ENCODE data around the gene CERS5.

Gene CERS5

DNA sequence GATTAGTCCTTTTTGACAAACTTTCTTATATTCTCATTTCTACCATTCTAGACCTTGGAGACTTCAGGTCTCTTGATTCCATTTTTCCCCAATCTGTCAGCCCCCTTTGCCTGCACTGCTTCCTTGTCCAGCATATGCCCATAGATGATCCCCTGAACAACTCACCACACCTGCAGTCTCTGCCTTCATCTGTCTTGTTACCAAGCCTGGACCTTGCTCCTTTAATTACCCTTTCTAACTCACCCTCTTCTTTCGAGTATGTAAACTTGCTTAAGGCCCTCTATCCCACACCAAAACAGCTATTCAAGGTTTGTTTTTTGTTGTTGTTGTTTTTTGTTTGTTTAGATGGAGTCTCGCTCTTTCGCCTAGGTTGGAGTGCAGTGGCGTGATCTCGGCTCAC lies 45.5 kb downstream of the CERS5 start:
- no peak for DNase-seq

DNA sequence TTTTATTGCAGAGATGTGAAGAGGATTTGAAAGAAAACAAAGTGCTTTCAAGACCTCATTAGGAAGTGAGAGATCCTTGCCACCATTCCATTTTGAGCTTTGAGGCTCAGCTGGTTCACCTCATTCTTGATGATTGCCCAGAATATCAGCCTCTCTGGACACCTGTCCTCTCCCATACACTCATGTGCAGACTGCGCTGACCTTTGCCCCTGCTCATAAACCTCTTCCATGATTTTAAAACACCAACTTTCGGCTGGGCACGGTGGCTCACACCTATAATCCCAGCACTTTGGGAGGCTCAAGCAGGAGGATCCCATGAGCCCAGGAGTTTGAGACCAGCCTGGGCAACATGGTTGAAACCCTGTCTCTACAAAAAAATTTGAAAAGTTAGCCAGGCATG lies 46.2 kb downstream of the CERS5 start:
- no peak for DNase-seq

DNA sequence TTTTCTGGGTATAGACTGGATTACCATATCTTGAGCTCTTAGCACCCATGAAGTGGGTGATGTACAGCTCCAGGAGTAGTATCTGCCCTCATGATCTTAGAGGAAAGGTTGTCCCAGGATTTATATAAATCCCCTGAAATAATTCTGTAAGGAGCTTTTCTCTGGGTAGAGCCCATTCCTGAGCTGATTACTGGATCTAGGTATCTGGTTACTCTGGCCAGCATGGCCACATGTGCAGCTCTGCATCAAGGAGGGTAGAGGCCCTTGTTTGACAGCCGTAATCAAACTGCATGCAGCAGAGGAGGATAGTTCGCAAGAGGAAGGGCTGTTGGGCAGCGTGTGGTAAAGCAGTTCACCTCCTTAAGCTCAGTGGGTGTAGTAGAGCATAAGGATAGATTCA lies 46.6 kb downstream of the CERS5 start:
- DNase-seq = no peak

DNA sequence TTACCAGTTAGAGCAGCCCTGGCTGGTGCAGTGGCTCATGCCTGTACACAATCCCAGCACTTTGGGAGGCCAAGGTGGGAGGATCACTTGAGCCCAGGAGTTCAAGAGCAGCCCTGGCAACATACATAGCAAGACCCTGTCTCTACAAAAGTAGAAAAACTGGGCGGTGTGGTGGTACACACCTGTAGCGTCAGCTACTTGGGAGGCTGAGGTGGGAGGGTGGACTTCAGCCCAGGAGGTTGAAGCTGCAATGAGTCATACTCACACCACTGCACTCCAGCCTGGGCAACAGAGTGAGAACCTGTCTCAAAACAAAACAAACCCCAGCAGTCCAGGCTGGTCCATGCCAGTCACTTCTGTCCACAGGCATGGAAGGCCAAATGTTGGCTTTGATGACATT lies 47.8 kb downstream of the CERS5 start:
- DNase-seq = no peak

DNA sequence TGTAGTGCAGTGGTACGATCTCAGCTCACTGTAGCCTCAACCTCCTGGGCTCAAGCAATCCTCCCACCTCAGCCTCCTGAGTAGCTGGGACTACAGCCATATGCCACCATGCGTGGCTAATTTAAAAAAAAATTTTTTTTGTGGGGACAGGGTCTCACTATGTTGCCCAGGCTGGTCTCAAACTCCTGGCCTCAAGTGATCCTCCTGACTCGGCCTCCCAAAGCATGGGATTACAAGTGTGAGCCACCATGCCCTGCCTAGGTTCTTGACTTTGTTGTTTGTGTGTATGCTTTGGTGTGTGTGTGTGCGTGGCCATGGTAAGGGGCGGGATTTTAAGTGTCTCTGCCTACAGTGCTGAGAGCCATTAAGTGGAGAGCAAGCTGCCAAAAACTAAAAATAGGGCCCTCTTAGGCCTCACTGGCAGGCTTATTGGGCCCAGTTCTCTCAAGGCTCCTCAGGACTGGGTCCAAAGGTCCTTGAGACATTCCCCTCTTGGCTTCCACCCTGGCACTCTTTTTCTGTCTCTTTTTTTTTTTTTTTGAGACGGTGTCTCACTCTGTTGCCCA lies 50.0 kb downstream of the CERS5 start:
- no peak for DNase-seq

DNA sequence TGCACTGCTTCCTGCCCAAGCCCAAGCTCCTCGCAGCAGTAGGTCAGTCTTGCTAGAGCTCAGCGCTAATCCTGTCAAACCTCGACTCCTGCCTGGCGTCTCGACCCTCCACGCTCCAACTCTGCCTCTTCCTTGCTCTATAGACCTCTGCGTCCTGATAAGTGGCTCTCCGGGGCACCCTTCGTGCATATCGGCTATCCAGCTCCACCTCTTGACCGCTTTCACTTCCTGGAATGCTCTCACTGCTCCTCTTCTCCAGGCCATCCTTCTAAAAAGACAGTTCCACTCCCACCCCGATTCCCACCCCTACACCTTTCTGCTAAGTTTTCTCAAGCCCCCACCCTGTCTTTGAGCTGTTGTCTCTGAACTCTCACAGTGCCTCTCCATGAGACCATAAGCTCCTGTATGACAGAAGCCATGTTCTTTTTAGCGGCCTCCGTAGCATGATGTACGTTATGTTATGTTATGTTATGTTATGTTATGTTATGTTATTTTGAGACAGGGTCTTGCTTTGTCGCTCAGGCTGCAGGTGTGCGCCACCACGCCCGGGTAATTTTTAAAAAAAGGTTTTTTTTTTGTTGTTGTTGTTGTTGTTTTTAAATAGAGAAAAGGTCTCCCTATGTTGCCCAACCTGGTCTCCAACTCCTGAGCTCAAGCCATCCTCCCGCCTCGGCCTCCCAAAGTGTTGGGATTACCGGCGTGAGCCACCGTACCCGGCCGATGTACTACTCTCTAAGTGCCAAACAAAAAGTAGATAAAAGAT lies 54.5 kb downstream of the CERS5 start:
- DNase-seq = peak; percentile 59

DNA sequence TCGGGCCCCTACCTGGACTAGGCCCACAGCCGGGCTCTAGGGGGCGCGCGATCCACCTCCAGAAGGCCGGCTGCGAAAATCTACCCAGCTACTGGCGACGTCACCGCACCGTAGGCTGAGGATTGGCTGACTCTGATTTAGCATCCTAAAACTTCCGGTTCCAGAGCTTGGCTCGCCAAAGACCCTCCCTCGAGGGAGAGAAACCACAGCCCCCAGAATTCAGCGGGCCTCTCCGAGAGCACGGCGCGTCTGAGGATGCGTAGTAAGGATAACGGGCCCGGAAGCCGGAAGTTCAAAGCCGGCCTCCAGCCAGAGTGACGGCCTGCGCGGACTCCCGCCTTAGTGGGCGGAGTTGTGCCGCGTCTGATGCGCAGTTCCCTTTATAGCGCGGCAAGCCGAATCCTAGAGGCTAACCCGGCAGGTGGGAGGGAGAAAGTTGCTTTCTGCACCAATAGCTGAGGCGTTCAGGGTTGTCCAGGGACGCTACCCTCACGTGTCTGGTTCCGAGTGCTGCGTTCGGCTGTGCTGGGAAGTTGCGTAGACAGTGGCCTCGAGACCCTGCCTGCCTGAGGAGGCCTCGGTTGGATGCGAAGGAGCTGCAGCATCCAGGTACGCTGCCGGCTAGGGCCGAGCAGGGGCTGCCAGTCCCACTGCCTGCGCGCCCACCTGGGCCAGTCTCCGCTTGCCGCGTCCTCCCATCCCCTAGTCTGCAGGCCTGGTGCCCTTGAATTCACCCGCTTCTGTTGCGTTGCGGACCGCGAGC lies 55.3 kb downstream of the CERS5 start, which contains the start of gene COX14:
Gene COX14, plus strand, starts transcription at position 544 of the 763 bp plus-strand sequence. CDS start 7,808 bp downstream, outside the sequence.
- peak; percentile 100 for DNase-seq

DNA sequence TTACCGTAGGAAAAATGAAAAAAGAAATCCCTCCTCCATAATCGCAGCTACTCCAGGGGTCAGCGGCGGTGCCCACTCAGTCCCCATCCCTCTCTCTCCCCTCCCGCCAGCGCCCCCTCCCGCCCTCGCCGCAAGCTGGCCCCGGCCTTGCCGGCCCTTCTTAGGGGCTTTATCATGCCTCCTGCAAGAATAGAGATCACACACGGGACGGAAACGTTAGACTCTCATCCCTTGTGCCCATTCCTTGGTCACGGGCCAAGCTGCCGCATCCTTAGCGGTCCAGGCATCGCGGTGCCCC lies 55.8 kb downstream of the CERS5 start:
- no peak for DNase-seq

DNA sequence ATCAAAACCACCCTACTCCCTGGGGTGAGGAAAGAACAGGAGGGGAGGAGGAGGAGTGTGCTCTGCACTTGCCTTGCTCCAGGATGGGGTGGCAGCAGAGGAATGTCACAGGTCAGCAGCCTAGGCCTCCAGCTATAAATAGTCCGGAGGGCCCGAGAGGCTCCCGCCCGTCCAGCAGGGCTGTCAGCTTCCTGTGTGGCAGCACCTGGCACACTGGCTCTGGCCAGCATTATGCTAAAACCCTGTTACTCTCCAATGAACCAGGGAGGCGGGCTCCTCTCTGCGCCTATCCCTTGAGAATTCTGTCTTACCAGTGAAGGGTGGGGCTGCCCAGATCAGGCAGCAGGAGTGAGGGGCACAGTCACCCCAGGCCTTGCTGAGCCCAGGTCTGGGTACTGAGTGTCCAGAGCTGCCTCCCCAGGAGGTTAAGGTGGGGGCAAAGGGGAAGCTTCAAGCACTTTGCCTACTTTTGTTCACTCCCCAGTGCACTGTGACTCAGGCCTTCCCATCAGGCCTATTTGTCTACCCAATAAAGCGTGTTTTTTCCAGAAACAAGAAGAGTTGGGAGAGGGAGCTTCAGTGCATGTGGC lies 56.3 kb downstream of the CERS5 start:
- DNase-seq = peak; percentile 22

DNA sequence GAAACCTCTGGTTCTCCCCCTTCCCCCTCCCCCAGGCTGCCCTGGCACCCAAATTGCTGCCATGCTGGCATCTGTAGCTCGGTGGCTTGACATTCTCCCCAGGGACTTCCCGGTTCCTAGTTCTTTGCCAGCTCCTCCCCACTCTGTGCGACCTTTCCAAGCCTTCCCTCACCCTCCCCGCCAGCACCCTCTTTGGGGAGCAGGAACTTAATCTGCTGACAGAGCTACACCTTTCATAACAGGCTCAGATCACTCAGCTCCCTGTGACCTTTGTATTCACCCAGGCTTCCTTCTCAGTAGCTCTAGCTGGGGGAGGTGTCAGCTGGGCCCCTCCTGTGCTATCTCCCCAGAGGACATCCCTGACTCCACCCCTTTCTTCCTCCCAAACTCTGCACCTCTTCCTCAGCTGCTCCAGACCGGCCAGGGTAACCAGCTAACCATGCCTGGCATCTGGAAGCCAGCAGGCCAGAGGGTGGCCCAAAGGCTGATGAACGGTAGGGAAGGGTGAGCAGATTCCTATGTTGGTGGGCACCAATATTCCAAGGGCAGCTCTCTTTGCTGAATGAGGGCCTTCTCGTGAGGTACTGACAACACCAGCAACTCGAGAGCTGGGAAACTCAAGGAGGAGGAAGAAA lies 56.9 kb downstream of the CERS5 start:
- DNase-seq = peak; percentile 76

DNA sequence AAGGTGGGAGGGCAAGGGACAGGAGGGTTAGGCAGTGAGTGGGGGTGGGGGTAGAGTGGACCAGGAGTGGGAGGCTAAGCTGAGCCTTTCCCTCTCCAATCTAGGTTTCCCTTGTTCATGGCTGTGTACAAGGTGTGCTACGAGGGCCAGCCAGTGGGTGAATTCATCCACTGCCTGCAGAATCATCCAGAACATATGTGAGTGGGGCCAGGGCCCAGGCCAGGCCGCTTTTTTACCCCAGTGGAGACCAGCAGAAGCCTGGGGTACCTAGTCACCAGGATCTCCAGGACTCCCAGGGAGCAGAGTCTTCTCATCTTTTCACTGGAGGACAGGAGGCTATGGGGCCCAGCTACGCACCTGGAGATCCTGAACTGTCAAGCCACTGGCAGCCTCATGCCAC lies 57.9 kb downstream of the CERS5 start:
- DNase-seq = no peak

DNA sequence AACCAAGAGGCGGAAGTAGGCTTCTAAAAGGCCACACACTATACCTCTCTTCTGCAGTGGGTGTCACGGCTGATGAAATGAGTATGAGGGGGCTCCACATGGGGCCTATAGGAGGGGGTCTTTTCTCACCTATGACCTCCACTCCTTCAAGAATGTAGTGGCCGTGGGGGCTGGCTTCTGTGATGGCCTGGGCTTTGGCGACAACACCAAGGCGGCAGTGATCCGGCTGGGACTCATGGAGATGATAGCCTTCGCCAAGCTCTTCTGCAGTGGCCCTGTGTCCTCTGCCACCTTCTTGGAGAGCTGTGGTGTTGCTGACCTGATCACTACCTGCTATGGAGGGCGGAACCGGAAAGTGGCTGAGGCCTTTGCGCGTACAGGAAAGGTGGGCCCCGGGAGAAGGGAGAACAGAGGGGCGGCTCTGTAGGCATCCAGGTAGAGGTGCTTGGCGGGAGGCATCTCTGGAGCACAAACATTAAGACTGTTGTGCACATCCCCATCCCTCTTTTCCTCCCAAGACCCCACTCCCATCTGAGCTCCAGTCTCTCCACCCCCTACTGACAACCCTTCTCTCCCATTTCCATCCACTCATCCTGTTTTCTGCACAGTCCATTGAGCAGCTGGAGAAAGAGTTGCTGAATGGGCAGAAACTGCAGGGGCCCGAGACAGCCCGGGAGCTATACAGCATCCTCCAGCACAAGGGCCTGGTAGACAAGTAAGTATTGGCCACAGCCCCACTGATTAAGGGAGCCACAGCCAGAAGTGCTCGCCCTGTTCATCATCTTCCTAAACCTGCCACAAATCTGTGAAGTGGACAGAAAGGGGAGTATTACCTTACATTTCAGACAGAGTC lies 59.5 kb downstream of the CERS5 start:
- DNase-seq = no peak

DNA sequence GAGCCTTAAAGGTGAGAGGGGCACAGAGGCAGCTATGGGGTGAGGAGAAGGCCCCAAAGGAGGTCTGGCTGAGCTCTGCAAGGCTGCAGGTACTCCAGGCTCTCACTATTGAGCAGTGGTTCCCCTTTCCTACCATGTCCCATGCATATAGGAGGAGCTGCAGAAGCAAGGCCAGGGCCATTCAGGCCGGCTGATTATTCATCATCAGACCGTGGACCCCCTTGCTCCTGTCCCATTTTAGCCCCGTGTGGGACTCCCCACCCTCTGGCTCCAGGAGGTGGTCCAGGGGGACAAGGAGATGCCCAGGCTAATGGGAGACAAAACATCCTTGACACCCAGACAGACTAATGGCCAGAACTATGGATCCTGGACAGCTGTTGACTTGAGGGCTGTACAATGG lies 60.3 kb downstream of the CERS5 start:
- no peak for DNase-seq

DNA sequence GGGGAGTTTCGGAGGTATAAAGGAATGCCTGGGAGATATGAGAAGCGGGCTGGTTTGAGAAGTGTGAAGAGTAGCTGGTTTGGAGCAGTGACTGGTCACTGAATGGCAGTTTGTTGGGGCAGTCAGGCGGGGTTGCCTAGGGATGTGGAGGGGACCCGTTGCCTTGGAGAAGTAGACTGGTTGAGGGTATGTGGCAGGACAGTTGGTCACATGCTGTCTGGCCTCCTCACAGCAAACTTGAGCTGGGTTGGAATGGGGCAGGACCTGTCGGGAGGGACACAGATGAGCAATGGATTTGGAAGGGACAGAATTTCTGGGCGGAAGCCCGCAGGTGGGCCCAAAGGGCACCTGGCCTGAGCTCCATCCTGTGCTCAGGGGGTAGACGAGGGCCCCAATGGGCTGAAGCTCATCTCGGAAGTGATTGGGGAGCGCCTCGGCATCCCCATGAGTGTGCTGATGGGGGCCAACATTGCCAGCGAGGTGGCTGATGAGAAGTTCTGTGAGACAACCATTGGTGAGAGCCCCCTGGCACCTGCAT lies 61.2 kb downstream of the CERS5 start:
- DNase-seq = no peak

DNA sequence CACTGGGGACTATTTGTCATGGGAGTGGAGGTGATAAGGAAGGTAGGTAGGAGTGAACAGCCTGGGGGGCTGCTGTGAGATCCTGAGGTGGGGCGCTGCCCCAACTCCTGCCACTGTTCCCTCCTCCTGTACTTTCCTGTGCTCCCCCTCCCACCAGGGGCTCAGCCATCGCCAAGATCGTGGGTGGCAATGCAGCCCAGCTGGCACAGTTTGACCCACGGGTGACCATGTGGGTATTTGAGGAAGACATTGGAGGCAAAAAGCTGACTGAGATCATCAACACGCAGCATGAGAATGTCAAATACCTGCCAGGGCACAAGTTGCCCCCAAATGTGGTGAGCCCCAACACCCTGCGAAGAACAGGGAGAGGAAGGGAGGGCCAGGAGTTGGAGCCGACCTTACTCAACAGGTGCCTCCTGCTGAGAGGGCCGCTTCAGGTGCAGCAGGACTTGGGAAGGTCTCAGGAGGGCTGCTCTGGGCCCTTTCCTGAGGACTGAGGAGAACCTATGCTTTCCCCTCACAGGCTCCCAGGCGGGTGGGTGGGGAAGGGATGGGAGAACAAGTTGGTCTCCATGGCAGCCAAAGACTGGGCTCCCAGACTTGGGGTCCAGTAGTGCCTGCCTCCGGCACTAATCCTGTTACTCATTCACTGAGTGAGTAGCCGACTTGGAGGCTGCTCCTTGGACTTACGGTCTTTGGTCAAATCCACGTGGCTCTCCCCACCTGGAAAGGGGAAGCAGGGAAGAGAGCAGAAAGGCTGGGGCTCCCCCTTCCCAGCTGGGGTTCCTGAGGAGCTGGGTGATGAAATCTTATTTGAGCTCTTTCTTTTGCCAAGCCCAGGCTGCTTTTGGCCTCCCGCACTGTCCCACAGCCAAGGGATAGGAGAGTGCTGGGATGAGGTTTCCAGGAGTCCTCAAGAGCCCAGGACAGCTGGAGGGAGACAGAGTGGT lies 62.5 kb downstream of the CERS5 start:
- DNase-seq = no peak

DNA sequence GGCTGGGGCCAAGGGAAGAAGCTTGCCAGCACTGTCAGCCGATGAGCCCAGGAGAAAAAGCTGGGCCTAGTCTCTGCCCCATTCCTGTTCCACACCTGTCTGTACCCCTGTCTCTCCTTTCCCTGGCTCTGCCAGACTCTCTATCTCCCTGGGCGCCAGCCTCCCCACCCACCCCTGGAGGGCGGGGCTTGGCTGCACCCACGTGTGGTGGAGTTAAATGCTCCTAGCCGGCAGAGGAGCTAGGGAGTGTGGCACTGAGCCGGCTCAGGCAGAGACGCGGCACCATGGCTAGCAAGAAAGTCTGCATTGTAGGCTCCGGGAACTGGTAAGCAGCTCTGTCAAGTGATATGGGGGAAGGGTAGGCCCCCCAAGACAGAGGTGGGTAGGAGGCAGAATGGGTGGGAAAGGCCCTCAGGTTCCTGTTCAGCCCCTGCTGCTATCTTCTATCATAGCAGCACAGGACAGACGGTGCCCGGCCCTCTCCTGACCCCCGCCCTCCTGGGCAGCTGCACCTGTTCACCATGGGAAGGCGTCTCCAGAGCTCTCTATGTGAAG lies 63.3 kb downstream of the CERS5 start, which contains the start of gene GPD1:
Gene GPD1, plus strand, starts transcription at position 242 of the 555 bp plus-strand sequence. Its CDS starts 43 bp downstream, at position 285.
- peak; percentile 18 for DNase-seq

DNA sequence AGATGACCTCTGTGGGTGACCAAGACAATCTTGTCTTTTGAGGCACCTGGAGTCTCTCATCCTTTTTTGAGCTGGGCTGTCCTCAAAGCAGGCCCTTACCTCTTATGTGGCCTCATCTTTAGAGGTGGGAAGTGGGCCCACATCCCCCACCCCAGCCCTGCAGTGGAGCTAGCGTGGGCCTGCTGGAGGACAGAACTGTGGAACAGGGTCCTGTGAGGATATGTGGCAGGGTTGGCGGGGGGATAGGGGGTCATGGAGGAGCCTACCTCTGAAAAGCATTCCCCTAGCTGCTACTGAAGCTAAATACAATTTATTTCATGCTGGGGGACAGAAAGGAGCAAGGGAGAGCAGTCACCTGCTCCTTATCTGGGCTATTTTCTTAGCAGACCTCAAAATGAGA lies 63.8 kb downstream of the CERS5 start:
- no peak for DNase-seq

DNA sequence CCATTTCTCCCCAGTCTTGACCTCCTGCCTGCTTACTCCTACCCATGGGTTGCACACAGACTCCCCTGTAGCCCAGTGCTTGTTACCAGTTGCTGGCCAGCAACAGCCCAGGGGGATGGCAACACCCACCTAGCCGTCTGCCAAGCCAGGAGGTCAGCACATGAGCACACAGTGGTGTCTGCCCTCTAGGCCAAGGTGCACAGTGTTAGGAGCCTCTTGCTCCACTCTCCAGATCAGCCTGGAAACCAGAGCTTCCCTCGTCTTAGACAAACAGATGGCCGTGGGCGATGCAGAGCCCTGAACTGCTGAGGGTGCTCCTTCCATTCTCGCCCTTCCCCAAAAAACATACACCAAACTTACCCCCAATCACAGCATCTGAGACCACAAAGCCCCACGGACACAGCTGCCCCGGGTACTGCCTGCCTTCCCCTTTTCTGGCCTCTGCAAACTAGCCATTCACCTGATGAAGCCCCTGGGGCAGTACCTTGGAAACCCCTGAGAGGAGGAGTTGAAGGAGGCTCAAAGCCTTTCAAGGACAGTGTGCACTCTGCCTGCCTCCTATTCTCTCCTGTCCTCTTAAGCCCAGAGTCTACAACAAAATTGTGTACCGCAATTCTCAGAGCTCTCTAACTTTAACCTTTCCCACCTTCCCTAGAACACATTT lies 64.4 kb downstream of the CERS5 start:
- DNase-seq = no peak

DNA sequence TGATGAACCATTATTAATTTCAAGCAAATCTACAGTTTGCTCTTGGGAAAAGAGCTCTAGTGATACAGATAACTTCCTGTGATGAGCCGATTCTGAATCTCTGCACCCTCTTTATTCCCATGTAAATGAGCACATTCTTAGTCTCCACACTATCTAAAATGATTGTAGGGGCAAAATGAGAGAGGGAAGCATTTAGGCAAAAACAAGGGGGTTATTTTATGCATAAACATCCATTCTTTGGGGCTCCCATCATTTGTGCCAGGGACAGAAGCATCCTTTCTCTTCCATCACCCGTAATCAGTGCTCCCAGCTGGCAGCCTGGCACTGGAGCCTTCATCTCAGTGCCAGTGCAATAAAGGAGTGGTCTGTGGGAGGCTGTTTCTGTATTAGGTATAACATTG lies 65.0 kb downstream of the CERS5 start:
- no peak for DNase-seq

DNA sequence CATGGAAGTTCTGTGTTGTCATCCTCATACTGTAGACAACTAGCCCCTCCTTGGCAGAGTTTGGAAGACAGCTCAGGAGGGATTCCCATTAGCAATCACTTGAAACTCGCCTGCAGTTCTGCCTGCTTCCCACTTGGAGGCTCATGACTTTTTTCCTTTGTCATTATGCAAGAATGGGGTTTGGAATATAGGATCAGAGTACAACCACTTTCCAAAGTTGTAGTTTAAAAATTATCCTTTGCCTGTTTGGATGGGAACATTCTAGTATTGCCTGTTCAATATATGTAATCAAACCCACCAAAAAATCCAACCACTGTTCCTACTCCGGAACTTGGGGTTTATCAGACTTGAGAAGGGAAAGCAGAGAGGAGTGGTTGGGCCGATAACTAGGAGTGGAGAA lies 65.5 kb downstream of the CERS5 start:
- DNase-seq = no peak
